HG02840 (cell line): ENCODE results near the gene HSPBP1.

Source experiments
- ATAC-seq: cut with Tn5 transposase; IDR thresholded peaks from one replicate; pipeline ENCODE4 v1.9.1; 2021; ENCODE audit warnings: mild to moderate bottlenecking, moderate library complexity, moderate number of reproducible peaks; ENCODE audit not compliant: unreplicated experiment, low FRiP score

Gene HSPBP1

DNA sequence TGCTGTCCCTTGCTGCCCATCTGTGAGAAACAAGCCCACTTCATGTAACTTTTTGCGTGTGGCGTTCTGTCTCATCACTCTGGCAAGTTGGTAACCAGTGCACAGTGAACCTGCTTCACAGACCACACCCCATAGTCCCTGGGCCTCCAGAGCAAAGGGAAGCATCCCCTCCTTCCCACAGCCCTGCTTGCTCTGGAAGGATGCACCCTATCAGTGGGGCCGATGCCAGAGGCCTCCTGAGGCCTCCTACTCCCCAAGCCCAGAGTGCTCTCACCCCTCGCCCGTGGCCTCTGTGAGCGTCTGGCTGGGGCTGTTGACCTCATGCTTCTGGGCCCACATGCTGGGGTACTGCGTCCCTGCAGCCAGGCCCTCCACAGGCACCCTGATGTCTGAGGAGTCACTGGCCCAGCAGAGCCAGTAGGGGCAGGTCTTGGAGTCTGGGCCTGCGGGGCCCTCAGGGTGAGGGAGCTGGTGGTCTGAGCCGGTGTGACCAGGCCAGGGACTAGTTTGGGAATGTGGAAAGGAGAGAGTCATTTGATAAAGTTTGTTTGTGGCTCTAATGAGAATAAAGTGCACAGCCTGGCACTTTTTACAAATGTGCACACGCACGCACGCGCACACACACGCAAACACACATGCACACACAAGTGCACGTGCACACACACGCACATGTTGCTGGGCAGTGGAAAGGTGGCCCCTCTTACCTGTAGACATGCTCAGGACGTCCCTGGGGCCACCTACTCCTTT lies 56.4 kb downstream of the HSPBP1 start:
- no peak for ATAC-seq

DNA sequence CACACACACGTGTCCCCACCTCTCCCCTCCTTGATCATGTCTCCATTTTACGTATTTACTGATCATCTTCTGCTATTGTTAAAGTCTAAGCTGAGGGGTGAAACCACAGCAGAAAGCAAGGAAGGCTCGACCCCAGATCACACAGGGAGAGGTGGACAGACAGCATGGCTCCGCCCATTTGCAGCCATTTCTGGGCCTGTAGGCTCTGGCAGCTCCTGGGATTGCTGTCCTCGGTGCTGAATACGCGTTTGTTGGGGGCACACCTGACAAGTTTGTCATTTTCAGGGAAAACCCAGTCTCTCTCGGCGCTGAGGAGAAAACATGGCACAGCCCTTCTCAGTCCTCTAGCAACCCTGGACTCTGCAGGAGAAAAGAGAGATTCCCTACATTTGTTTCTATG lies 59.4 kb downstream of the HSPBP1 start:
- ATAC-seq = no peak

DNA sequence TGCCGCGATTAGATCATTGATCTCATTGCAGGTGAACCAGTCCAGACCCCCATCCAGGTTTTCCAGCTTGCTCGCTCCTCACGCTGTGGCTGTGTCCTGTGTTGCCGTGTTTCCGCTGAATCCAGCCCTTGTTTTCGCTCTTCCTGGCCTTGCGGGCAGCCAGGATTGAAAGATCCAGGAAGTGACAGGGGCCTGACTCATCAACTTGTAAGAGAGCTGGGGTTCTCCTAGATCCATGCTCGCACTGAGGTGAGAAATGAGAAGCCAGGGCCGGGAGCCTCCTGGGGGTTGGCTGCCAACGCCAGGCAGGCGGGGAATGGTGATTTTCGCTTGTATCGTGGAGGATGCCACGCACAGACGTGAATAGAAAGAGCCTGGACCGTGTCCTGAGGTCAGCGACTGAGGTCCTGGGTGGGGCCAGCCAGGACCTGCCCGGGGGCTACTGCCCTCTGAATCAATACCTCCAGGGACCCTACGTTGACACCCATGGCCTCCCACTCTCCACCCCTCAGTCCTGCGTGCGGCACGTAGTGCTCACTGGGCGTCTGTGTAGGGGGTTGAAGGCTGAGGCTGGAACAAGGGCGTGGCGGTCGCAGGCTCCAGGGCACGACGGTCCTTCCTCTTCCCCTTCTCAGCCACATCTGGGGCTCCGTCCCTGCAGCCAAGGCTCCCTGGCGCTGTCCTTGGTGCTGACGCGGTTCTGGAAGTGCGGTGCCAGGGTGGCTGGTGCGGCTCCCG lies 63.3 kb downstream of the HSPBP1 start:
- ATAC-seq = no peak

DNA sequence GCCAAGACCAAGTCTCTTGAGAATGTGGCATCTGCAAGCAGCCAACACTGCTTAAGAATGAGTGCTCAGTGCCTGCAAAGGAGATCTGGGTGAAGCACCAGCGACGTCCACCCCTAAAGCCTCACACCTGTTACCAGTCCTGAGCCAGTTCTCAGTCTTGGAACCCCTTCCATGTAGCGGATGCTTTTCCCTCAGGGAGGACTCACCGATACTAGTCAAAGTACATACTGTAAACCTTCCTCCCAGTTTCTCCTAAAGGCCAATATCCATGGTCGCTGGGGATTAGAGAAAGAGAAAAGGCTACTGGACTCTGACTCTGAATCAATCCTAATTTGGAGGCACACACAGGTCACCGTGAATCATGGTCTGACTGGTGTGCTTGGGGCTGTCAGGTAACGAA lies 66.4 kb downstream of the HSPBP1 start:
- ATAC-seq = no peak

DNA sequence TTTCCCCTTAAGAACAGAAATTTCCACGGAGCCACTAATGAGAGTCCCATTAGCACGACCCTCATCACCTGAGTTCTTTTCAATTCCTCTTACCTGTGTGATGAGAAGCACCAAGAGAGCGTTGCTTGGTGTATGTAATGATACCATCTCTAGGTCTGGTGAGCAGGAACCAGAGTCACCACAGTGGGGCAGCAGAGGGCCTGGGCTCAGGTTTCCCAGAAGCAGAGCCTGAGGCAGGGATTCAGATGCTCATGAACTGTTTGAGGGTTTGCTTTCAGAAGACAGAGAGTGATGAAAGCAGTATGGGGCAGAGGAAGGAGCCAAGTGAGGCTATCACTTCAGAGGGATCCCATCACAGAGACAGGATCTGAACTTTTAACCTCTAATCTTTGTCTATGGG lies 67.5 kb downstream of the HSPBP1 start:
- ATAC-seq = no peak
